Activated CD8-positive, alpha-beta T cell treated with anti-CD3 and anti-CD28 coated beads for 36 hours (primary cell): ENCODE results near the gene ANKMY1. TPM values are rescaled to one million over a fixed set of nuclear protein-coding genes. Genes with fewer than 3 reads are reported as not detected.

Experiments
- ATAC-seq: fragments of 200-7000 bp; cut with Tn5 transposase; one replicate; pipeline ENCODE4 v1.10.0; 2021; ENCODE audit warnings: mild to moderate bottlenecking, moderate library complexity
- CTCF ChIA-PET: fragments of 350-600 bp; sonication (Branson Sonifier 250); formaldehyde crosslinking; loops from one replicate; lab custom pipeline; 2021; ENCODE audit warnings: antibody characterized with exemption; lab: Charles Lee
- POLR2A ChIA-PET: fragments of 350-600 bp; sonication (Branson Sonifier 250); formaldehyde crosslinking; loops from one replicate; lab custom pipeline; 2021; ENCODE audit warnings: antibody characterized with exemption; lab: Charles Lee
- DNase-seq: peaks from one replicate; pipeline ENCODE4 v3.0.0-alpha.2; 2020
- H3K27ac Mint-ChIP-seq: one replicate; pipeline ENCODE4 v1.8.0; 2021; ENCODE audit warnings: mild to moderate bottlenecking, mixed read lengths
- H3K27me3 Mint-ChIP-seq: one replicate; pipeline ENCODE4 v1.8.0; 2021; ENCODE audit warnings: mixed read lengths
- H3K36me3 Mint-ChIP-seq: one replicate; pipeline ENCODE4 v1.8.0; 2021; ENCODE audit warnings: low read depth, mixed read lengths
- H3K4me1 Mint-ChIP-seq: one replicate; pipeline ENCODE4 v1.8.0; 2021; ENCODE audit warnings: low read depth, mixed read lengths
- H3K4me3 Mint-ChIP-seq: one replicate; pipeline ENCODE4 v1.8.0; 2021; ENCODE audit warnings: mild to moderate bottlenecking, moderate library complexity, mixed read lengths
- H3K9me3 Mint-ChIP-seq: one replicate; pipeline ENCODE4 v1.8.0; 2021; ENCODE audit warnings: mixed read lengths
- intact Hi-C: fragments of 100-400 bp; cut with micrococcal nuclease; formaldehyde crosslinking; loops from one replicate; pipeline ENCODE4 v1.10.0; 2022
- total RNA-seq, 2 experiments: library from RNA; stranded (reverse); gene quantifications; one replicate each; pipeline ENCODE4 v1.2.3, GENCODE V29; 2021
- TF ChIP-seq, protein P1 (sequence below): fragments of 200-600 bp; IDR thresholded peaks from one replicate; pipeline ENCODE4 v1.8.0; 2022; ENCODE audit warnings: antibody characterized with exemption, mild to moderate bottlenecking

The ANKMY1 gene
- total RNA-seq, 2 experiments from 2014 or later = 14.5 to 18.6 TPM

GRCh38 chr2:240437861-240438809 lies 119.7 kb downstream of the ANKMY1 start:
- TF ChIP-seq, protein P1, sequence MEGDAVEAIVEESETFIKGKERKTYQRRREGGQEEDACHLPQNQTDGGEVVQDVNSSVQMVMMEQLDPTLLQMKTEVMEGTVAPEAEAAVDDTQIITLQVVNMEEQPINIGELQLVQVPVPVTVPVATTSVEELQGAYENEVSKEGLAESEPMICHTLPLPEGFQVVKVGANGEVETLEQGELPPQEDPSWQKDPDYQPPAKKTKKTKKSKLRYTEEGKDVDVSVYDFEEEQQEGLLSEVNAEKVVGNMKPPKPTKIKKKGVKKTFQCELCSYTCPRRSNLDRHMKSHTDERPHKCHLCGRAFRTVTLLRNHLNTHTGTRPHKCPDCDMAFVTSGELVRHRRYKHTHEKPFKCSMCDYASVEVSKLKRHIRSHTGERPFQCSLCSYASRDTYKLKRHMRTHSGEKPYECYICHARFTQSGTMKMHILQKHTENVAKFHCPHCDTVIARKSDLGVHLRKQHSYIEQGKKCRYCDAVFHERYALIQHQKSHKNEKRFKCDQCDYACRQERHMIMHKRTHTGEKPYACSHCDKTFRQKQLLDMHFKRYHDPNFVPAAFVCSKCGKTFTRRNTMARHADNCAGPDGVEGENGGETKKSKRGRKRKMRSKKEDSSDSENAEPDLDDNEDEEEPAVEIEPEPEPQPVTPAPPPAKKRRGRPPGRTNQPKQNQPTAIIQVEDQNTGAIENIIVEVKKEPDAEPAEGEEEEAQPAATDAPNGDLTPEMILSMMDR = peak; percentile 97
- ATAC-seq (peak; percentile 49), DNase-seq (peak; percentile 72)
- H3K4me1 Mint-ChIP-seq = peaks cover 7% of the 10 kb centered on the region
- CTCF ChIA-PET = interaction anchor here (0.9 to 1.7 kb wide), 3 partner anchors 205 to 288 kb away, joined by 3 to 5 read pairs (median 4); no protein-coding TSS in a partner anchor
- POLR2A ChIA-PET = no interaction called here
- no peak overlapping the region for H3K4me3 Mint-ChIP-seq
- no peak overlapping the region for H3K27ac Mint-ChIP-seq
- H3K27me3 Mint-ChIP-seq = peaks cover 17% of the 10 kb centered on the region
- H3K9me3 Mint-ChIP-seq = no peaks in the 10 kb centered on the region
- no peaks in the 10 kb centered on the region for H3K36me3 Mint-ChIP-seq
- intact Hi-C loops = loop anchor here (2.0 kb wide), 1 partner anchor 205 kb away; no protein-coding TSS in a partner anchor

- ChIA-PET CTCF (no interaction called here), POLR2A (no interaction called here)
- TF ChIP-seq, protein P1 = no peak
- Mint-ChIP-seq H3K9me3 (no peaks in the 10 kb centered on the region), H3K4me1 (peaks cover 7% of the 10 kb centered on the region), H3K36me3 (no peaks in the 10 kb centered on the region), H3K27me3 (peaks cover 19% of the 10 kb centered on the region), H3K27ac (no peak overlapping the region), H3K4me3 (no peak overlapping the region)
- intact Hi-C loops = no loop called here
- no peak for DNase-seq
- no peak for ATAC-seq
Observed at GRCh38 chr2:240437551-240437860, 120.3 kb downstream of the ANKMY1 start.

- H3K36me3 Mint-ChIP-seq = no peaks in the 10 kb centered on the region
- H3K9me3 Mint-ChIP-seq = no peaks in the 10 kb centered on the region
- DNase-seq (peak; percentile 11), ATAC-seq (no peak)
- ChIA-PET CTCF (interaction anchor here (1.1 to 1.6 kb wide), 3 partner anchors 9 to 375 kb away, joined by 3 to 9 read pairs (median 4); no protein-coding TSS in a partner anchor), POLR2A (no interaction called here)
- peak overlapping the region; percentile 42 for H3K4me3 Mint-ChIP-seq
- H3K4me1 Mint-ChIP-seq = peaks cover 7% of the 10 kb centered on the region
- TF ChIP-seq, protein P1 = no peak
- intact Hi-C loops = no loop called here
- H3K27me3 Mint-ChIP-seq = peaks cover 19% of the 10 kb centered on the region
- no peak overlapping the region for H3K27ac Mint-ChIP-seq
Observed at GRCh38 chr2:240436683-240437550, 120.9 kb downstream of the ANKMY1 start.

DNA sequence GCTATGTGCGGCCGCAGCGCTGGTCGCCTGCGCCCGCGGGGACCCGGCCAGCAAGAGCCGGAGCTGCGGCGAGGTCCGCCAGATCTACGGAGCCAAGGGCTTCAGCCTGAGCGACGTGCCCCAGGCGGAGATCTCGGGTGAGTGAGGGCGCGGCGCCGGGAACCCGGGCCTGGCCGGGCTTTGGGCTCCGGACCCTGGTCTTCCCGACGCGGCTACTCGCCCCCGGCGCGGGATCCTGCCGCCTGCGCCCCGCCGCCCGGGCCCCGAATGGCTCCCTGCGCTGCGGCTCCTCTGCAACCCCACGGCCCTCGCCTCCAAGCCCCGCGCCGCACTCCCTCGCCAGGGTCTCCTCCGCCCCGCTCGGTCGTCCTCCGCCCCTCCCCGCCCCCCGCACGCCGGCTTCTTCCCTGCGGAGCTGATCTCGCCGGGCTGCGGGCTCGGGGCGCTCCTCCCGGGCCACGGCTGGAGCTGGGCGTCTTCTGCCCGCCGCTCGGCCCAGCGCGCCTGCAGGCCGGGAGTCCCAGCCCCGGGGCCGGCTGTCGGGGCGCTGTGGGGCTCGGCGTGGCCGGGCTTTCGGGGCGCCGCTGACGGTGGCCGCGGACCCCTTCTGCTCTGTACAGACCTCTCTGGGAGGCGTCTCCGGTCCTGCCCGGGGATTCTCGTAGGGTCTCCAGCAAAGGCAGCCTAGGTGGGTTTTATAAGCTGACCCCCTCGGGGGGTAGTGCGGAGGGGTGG lies 121.7 kb downstream of the ANKMY1 start:
- ATAC-seq = peak; percentile 1
- H3K36me3 Mint-ChIP-seq = no peaks in the 10 kb centered on the region
- TF ChIP-seq, protein P1 = no peak
- H3K4me1 Mint-ChIP-seq = peaks cover 7% of the 10 kb centered on the region
- DNase-seq = peak; percentile 20
- no peaks in the 10 kb centered on the region for H3K9me3 Mint-ChIP-seq
- peaks cover 19% of the 10 kb centered on the region for H3K27me3 Mint-ChIP-seq
- intact Hi-C loops = no loop called here
- H3K27ac Mint-ChIP-seq = no peak overlapping the region
- ChIA-PET POLR2A (no interaction called here), CTCF (interaction anchor here (1.1 to 1.6 kb wide), 3 partner anchors 8 to 375 kb away, joined by 3 to 9 read pairs (median 4); no protein-coding TSS in a partner anchor)
- H3K4me3 Mint-ChIP-seq = peak overlapping the region; percentile 42
